Breast epithelium (tissue), 3 donors: ENCODE measurements around the gene MLLT6.

Experiments used
- CTCF ChIP-seq, 3 donors: fragments of 450-650 bp; IDR thresholded peaks; one replicate each; pipeline ENCODE4 v1.5.1; 2016 to 2017; ENCODE audit warnings: antibody characterized with exemption in 3 of 3, mild to moderate bottlenecking in 3 of 3, moderate library complexity in 3 of 3
- POLR2A ChIP-seq: fragments of 450-650 bp; IDR thresholded peaks from one replicate; pipeline ENCODE4 v1.6.1; 2016; ENCODE audit warnings: antibody characterized with exemption, mild to moderate bottlenecking, moderate library complexity
- POLR2AphosphoS5 ChIP-seq, 3 donors: sonication (generic); formaldehyde crosslinking; IDR thresholded peaks; one replicate each; pipeline ENCODE4 v1.6.1; 2017; ENCODE audit warnings: antibody characterized with exemption in 3 of 3

GRCh38 chr17:38766341-38766740 is 61.3 kb downstream of the MLLT6 start:
- no peak for TF ChIP-seq POLR2A
- TF ChIP-seq CTCF (IDR thresholded peaks at IDR 0.05) = no peak
- TF ChIP-seq POLR2AphosphoS5 (IDR thresholded peaks at IDR 0.05) = no peak
